ENCODE data around the gene CNBD2. TPM values are rescaled to one million over a fixed set of nuclear protein-coding genes. Genes with fewer than 3 reads are reported as not detected.

Gene CNBD2
- total RNA-seq, 1 experiment from 2014 or later, result 3.8 TPM

GRCh38 chr20:35971981-35972380 lies 3.6 kb downstream of the CNBD2 start:
- TF ChIP-seq ZNF281 (CRISPR knock-in tag; IDR thresholded peaks at IDR 0.05) (no peak), FOXP4 (CRISPR knock-in tag; IDR thresholded peaks at IDR 0.05) (no peak), FOXJ3 (CRISPR knock-in tag; IDR thresholded peaks at IDR 0.05; ENCODE audit: borderline replicate concordance) (no peak), E2F1 (CRISPR knock-in tag; IDR thresholded peaks at IDR 0.05) (no peak), NR1H2 (CRISPR knock-in tag; IDR thresholded peaks at IDR 0.05) (no peak), ERG (CRISPR knock-in tag; IDR thresholded peaks at IDR 0.05) (no peak), CREM (CRISPR knock-in tag; IDR thresholded peaks at IDR 0.05) (no peak), CREB1 (CRISPR knock-in tag; IDR thresholded peaks at IDR 0.05) (no peak), ZNF532 (CRISPR knock-in tag; IDR thresholded peaks at IDR 0.05; ENCODE audit: borderline replicate concordance) (no peak), PRDM15 (CRISPR knock-in tag; IDR thresholded peaks at IDR 0.05) (no peak), NFATC4 (CRISPR knock-in tag; IDR thresholded peaks at IDR 0.05) (no peak), ATF3 (CRISPR knock-in tag; conservative IDR thresholded peaks at IDR 0.05) (no peak), TCF7 (CRISPR knock-in tag; IDR thresholded peaks at IDR 0.05; ENCODE audit: low read depth) (no peak), MXD4 (CRISPR knock-in tag; IDR thresholded peaks at IDR 0.05; ENCODE audit: borderline replicate concordance) (no peak), ZBTB21 (CRISPR knock-in tag; IDR thresholded peaks at IDR 0.05; ENCODE audit: borderline replicate concordance) (no peak)
- no peaks in the 10 kb centered on the region; the same call in 1 of the 2 replicates for H3K27me3 Mint-ChIP-seq (ENCODE audit: low read depth)
- POLR2A ChIA-PET, result no interaction called here
- H3K9me3 Mint-ChIP-seq, result peaks cover 14% of the 10 kb centered on the region
- H3K27ac Mint-ChIP-seq, result no peak overlapping the region
- ATAC-seq (no peak), DNase-seq (ENCODE audit: low spot score) (no peak)
- no peaks in the 10 kb centered on the region for H3K36me3 Mint-ChIP-seq
- H3K4me3 Mint-ChIP-seq, result no peak overlapping the region
- CTCF ChIA-PET, result interaction anchor here (1.4 kb wide), 1 partner anchor 21 kb away, joined by 6 read pairs; no protein-coding TSS in a partner anchor
- H3K4me1 Mint-ChIP-seq, result peaks cover 11% of the 10 kb centered on the region

Measured in WTC11 (cell line).